Right lobe of liver (tissue), 4 donors: ENCODE measurements around the gene ITPR1.

Experiments used
- CTCF ChIP-seq, 4 donors: fragments of 200-600 bp in 3 of 4; fragments of 450-650 bp in 1 of 4; IDR thresholded peaks; one replicate each; pipeline versions ENCODE4 v1.5.1 to v1.8.0; 2016 to 2022; ENCODE audit warnings: antibody characterized with exemption in 4 of 4, mild to moderate bottlenecking in 2 of 4
- POLR2A ChIP-seq: fragments of 450-650 bp; IDR thresholded peaks from one replicate; pipeline ENCODE4 v1.6.1; 2017; ENCODE audit warnings: antibody characterized with exemption, mild to moderate bottlenecking
- donor health status: DM: no; HTN: no; CAD: no.
- donor health status: DM: no; HTN: no; CAD: no.
- donor health status: DM: no; HTN: yes; CAD: no.

GRCh38 chr3:4722103-4722502 is 229.0 kb downstream of the ITPR1 start:
- TF ChIP-seq CTCF (IDR thresholded peaks at IDR 0.05) (peak; percentile 43 to 62 (median 48)), POLR2A (peak; percentile 33)
